Testis (tissue), 3 donors: ENCODE data around the gene MSH6. TPM values are rescaled to one million over a fixed set of nuclear protein-coding genes. Genes with fewer than 3 reads are reported as not detected.

ENCODE experiments used
- DNase-seq: peaks from one replicate; pipeline ENCODE4 v3.0.0-alpha.2; 2019
- H3K27ac ChIP-seq, 2 donors: fragments of 200-600 bp; sonication (generic); one replicate each; pipeline ENCODE4 v1.5.1; 2019
- H3K27me3 ChIP-seq: fragments of 200-600 bp; sonication (generic); one replicate; pipeline ENCODE4 v1.5.1; 2019
- H3K36me3 ChIP-seq: fragments of 200-600 bp; sonication (generic); one replicate; pipeline ENCODE4 v1.5.1; 2017; ENCODE audit warnings: low read depth; ENCODE audit errors: missing control alignments
- H3K4me1 ChIP-seq: fragments of 200-600 bp; sonication (generic); one replicate; pipeline ENCODE4 v1.5.1; 2019
- H3K4me3 ChIP-seq, 2 donors: fragments of 200-600 bp; sonication (generic); one replicate each; pipeline ENCODE4 v1.5.1; 2017 to 2019
- H3K9me3 ChIP-seq: fragments of 200-600 bp; sonication (generic); one replicate; pipeline ENCODE4 v1.5.1; 2017
- POLR2A ChIP-seq: fragments of 450-650 bp; IDR thresholded peaks from one replicate; pipeline ENCODE4 v1.6.1; 2017; ENCODE audit warnings: antibody characterized with exemption, mild to moderate bottlenecking, moderate library complexity
- WGBS, 2 donors: methylation state at CpG; one replicate each; pipeline ENCODE4 v1.1.5; 2018; 5-methylcytosine and 5-hydroxymethylcytosine counted together
- intact Hi-C: fragments of 100-400 bp; cut with DNase I; formaldehyde crosslinking; loops from one replicate; pipeline ENCODE4 v1.15.1; 2023; ENCODE audit warnings: low total_unique reads
- polyA plus RNA-seq: library from polyadenylated mRNA; stranded (reverse); fragments of 350-450 nt; fragmentation: Illumina TruSeq; extraction: RNeasy Lipid Tissue Mini Kit (QIAGEN cat#74804); gene quantifications from one replicate; pipeline ENCODE4 v1.2.3, GENCODE V29; 2014; ENCODE audit warnings: low read depth, low replicate concordance; ENCODE audit not compliant: insufficient read depth
- total RNA-seq, 2 donors: library from RNA; depleted of rRNA; stranded (reverse); fragments of >200 nt; gene quantifications; one replicate each; pipeline ENCODE4 v1.2.3, GENCODE V29; 2016
- TF ChIP-seq, protein P1 (sequence below), 3 experiments: fragments of 450-650 bp in 2 of 3; fragments of 200-600 bp in 1 of 3; sonication (generic) in 1 of 3; IDR thresholded peaks; one replicate each; pipeline ENCODE4 v1.5.1; 2016 to 2019; ENCODE audit warnings: antibody characterized with exemption in 3 of 3, mild to moderate bottlenecking in 2 of 3, moderate library complexity in 1 of 3

MSH6 gene
- total and polyA plus RNA-seq, 3 donors from 2014 or later = 84.9 to 136 (median 107) TPM

DNA sequence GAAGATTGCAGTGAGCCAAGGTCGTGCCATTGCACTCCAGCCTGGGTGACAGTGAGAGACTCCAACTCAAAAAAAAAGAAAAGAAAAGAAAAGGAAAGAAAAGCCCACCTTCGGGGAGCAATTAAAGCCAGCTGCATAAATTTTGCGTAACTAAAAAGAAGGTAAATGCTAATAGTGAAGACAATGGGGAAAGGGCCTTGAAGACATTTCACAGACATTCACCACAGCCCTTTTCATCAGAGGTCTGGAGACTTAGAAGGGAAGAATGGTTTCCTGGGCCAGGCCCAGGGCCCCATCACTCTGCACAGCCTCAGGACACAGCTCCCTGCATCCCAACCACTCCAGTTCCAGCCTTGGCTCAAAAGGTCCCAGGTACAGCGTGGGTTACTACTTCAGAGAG, 35.1 kb upstream of the MSH6 start:
- intact Hi-C loops = no loop called here
- no peak for TF ChIP-seq POLR2A
- TF ChIP-seq, protein P1, sequence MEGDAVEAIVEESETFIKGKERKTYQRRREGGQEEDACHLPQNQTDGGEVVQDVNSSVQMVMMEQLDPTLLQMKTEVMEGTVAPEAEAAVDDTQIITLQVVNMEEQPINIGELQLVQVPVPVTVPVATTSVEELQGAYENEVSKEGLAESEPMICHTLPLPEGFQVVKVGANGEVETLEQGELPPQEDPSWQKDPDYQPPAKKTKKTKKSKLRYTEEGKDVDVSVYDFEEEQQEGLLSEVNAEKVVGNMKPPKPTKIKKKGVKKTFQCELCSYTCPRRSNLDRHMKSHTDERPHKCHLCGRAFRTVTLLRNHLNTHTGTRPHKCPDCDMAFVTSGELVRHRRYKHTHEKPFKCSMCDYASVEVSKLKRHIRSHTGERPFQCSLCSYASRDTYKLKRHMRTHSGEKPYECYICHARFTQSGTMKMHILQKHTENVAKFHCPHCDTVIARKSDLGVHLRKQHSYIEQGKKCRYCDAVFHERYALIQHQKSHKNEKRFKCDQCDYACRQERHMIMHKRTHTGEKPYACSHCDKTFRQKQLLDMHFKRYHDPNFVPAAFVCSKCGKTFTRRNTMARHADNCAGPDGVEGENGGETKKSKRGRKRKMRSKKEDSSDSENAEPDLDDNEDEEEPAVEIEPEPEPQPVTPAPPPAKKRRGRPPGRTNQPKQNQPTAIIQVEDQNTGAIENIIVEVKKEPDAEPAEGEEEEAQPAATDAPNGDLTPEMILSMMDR (IDR thresholded peaks at IDR 0.05) = no peak
- no peaks in the 10 kb centered on the region for H3K9me3 ChIP-seq
- 84 to 86% methylated on average over 4 of the region's 4 CpGs for WGBS, 2 donors
- no peaks in the 10 kb centered on the region for H3K27me3 ChIP-seq
- H3K36me3 ChIP-seq = no peaks in the 10 kb centered on the region
- H3K27ac ChIP-seq = no peak overlapping the region
- H3K4me3 ChIP-seq = no peak overlapping the region
- DNase-seq = no peak
- H3K4me1 ChIP-seq = no peaks in the 10 kb centered on the region

DNA sequence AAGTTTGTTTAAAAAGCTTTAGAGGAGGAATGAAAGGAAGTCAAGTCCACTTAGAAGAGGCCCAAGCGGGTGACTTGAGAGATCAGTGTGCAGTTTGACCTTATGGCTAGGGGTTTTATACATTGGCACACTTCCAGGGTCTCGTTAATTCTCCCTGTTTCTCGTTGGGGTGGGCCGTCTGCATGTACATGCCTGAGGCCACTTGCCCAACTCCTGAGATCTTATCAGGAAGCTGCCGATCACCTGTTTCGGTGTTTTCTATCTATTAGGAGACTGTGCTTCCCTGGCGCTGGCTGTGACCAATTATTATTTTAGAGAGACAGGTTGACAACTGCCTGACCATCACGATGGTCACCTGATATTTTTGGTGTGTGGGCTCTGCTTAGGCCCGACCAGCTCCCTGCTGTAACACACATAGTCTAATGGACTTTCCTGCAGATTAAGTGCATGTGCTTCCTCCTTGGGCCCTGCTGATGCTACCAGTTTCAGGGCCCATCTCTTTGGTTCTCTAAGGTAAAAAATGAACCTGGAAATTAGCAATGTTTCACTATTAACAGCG, 31.0 kb upstream of the MSH6 start:
- 74 to 82% methylated on average over 10 of the region's 10 CpGs for WGBS, 2 donors
- Histone ChIP-seq H3K27ac (no peak overlapping the region), H3K9me3 (no peaks in the 10 kb centered on the region), H3K36me3 (no peaks in the 10 kb centered on the region), H3K4me1 (no peaks in the 10 kb centered on the region), H3K4me3 (no peak overlapping the region), H3K27me3 (no peaks in the 10 kb centered on the region)
- intact Hi-C loops = no loop called here
- no peak for DNase-seq
- TF ChIP-seq, protein P1 (IDR thresholded peaks at IDR 0.05) = no peak
- no peak for TF ChIP-seq POLR2A

DNA sequence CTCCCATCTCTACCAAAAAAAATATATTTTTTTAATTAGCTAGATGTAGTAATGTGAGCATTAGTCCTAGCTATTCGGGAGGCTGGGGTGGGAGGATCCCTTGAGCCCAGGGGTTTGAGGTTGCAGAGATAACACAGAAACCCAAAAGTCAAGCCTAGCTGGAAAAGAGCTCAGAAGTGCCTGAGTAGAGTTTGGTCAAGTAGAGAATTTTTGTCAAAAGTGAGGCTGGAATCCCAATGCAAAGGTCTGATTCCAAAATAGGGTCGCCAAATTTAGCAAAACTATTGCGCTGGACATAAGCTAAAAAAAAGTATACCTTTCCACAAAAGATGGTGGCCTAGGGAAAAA, 15.5 kb upstream of the MSH6 start:
- Histone ChIP-seq H3K4me3 (no peak overlapping the region), H3K27ac (no peak overlapping the region), H3K9me3 (no peaks in the 10 kb centered on the region), H3K4me1 (peaks cover 5% of the 10 kb centered on the region), H3K36me3 (no peaks in the 10 kb centered on the region), H3K27me3 (no peaks in the 10 kb centered on the region)
- DNase-seq = no peak
- intact Hi-C loops = loop anchor here (10.0 kb wide), 1 partner anchor 333 kb away; no protein-coding TSS in a partner anchor
- TF ChIP-seq, protein P1 (IDR thresholded peaks at IDR 0.05) = no peak
- no peak for TF ChIP-seq POLR2A
- WGBS, 2 donors = 49 to 52% methylated on average over 3 of the region's 3 CpGs

DNA sequence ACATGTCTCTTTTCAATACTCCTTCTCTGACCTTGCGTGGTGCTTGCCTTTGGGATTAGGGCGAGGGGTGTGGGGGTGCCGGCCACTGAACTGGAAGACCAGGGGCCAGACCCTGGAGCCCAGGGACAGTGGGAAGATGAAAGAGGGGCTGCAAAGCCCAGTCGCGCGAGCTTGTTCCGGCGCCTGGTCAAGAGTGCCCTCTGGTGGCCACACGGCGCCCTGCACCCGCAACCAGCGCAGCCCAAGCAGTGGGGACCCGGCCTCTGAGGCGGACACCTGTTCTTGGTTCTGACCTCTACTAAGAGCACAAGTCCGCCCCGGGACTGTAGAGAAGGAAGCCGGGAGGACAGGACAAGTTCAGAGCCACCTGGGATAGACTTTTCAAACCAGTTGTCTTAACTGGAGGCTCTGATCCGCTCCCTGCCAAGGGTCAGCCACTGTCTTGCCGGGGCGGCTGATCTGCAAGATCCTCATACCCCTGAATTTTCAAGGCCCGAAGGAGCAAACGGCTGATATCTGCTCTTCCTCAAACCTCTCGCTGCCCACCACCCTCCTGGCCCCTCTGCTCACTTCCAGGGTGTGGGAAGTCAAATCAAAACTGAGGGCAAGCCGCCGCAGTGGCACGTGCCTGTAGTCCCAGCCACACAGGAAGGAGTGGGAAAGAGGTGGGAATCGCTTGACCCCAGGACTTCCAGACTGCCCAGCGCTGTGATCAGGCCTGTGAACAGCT, 14.9 kb upstream of the MSH6 start:
- Histone ChIP-seq H3K27me3 (no peaks in the 10 kb centered on the region), H3K27ac (no peak overlapping the region), H3K36me3 (no peaks in the 10 kb centered on the region), H3K4me3 (no peak overlapping the region), H3K9me3 (no peaks in the 10 kb centered on the region), H3K4me1 (peaks cover 5% of the 10 kb centered on the region)
- DNase-seq = peak; percentile 83
- intact Hi-C loops = loop anchor here (10.0 kb wide), 1 partner anchor 333 kb away; no protein-coding TSS in a partner anchor
- TF ChIP-seq POLR2A = no peak
- TF ChIP-seq, protein P1 (IDR thresholded peaks at IDR 0.05) = peak; percentile 94 to 99 (median 95)
- 22 to 30% methylated on average over 14 to 28 of the region's 28 CpGs for WGBS, 2 donors

DNA sequence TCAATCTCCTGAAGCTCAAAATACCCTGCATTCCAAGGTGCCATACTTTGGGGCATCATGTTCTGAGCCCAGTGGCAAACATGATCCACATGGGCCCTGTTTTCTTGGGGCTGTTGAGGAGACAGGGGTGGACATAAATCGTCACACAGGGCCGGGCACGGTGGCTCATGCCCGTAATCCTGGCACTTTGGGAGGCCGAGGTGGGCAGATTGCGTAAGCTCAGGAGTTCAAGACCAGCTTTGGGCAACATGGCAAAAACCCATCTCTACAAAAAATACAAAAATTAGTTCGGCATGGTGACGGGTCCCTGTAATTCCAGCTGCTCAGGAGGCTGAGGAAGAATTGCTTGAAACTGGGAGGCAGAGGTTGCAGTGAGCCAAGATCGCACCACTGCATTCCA, 13.6 kb upstream of the MSH6 start:
- Histone ChIP-seq H3K27ac (no peak overlapping the region), H3K4me3 (no peak overlapping the region), H3K4me1 (peaks cover 5% of the 10 kb centered on the region), H3K27me3 (no peaks in the 10 kb centered on the region), H3K36me3 (no peaks in the 10 kb centered on the region), H3K9me3 (no peaks in the 10 kb centered on the region)
- intact Hi-C loops = loop anchor here (10.0 kb wide), 1 partner anchor 335 kb away; no protein-coding TSS in a partner anchor
- no peak for DNase-seq
- WGBS, 2 donors = 91 to 94% methylated on average over 9 of the region's 9 CpGs
- TF ChIP-seq, protein P1 (IDR thresholded peaks at IDR 0.05) = no peak
- no peak for TF ChIP-seq POLR2A
